ENCODE data around the gene PLSCR4.

PLSCR4 gene

DNA sequence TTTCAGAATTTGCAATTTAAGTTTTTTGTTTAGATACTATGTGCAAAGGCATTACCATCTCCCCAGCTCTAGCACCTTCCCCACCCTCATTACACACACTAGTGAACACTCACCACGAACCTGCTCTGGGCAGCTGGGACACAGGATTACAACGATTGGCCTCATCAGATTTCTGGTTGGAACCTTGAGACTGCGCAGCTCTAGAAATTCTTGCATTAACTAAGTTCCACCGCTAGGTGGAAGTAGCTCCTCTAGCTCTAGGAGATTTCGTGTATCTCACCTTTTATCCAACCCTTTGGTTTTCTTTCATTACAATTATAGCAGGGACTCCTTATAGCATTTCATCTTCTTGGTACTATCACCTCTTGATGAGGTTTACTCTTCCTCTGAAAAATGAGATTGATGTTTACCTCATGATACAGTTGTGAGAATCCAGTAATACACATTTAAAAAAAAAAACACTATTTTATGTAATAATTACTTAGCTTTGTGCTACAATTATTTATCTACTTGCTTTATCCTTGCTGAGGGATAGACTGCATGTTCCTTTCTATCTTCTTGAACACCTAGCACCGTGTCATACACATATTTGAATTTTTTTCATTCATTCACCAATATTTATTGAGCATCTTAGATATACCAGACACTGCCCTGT lies 61.3 kb downstream of the PLSCR4 start:
- peak; percentile 81 to 86 for DNase-seq

DNA sequence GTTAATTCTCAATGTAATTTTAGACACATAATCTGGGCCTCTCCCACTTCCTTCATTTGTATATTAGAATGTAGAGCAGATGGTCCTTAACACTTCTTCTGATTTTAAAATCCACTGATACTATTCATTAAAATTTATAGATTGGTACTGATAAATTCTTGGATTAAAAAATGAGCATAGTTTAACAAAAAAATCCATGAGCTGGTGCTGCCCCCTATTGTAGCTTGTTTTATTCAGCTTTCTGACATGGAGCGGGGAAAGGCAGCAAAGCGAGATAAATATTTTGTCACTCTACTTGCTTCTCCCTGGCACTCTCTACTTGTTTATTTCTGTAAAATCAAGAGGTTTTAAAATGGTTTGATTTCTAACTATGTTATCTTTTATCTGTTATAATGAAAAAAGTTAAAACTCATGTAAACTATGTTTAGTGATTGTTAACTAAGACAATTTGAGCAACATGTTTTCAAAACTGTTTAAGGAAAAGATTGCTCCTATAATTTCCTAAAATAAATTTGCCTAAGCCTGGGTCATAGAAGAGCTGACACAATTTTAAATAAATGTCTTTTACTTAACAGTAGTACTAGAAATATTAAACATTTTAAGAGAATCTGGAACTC lies 63.5 kb downstream of the PLSCR4 start:
- peak; percentile 40 to 45 for DNase-seq

DNA sequence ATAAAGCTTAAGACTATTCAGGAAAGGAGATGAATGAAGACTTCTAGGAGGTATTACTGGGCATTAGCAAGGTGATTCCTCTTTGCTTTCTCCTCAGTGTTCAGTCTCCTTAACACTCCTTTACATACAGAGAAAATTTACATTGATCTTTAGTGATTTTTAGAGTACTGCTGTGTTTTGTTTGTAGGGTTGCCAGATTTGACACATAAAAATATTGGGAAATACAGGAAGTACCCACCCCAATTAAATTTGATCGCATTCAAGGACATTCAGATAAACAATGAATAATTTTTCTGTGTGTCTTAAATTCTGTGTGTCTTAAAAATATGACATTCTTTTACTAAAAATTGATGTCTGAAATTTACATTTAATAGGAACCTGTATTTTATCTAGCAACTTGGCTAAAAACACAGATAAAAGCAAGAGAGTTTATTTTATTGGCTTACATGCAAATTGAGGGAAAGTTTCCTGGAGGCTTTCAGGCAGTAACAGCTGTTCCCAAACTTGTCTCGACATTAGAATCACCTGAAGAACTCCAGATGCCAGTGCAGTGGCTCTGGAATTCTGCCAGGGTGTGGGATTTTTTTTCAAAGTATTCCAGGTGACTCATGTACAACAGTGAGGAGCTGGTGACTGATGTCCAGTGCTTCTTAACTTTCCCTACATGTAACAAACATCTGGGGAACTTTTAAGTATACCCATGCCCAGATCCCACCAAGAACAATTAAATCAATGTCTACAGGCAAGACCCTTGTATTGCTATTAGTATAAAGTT lies 66.5 kb downstream of the PLSCR4 start:
- DNase-seq: no peak

DNA sequence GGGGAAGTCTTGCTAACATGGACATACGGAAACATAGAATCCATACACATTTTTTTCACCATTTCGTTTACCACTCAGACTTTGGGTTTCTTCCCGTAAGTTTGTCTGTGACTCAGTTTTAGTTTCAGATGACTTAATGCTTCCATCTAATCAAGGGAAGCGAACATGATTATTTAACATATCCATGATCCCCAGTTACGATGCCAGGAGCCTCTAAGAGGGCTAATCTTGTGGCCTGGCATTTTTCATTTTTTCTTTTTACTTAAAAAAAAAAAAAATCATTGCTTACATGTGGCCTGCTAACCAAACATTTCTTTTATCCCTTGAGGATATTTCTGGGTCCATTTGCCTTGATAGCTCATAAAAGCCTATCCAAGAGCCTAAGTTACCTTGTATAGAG lies 69.7 kb downstream of the PLSCR4 start:
- DNase-seq: no peak

DNA sequence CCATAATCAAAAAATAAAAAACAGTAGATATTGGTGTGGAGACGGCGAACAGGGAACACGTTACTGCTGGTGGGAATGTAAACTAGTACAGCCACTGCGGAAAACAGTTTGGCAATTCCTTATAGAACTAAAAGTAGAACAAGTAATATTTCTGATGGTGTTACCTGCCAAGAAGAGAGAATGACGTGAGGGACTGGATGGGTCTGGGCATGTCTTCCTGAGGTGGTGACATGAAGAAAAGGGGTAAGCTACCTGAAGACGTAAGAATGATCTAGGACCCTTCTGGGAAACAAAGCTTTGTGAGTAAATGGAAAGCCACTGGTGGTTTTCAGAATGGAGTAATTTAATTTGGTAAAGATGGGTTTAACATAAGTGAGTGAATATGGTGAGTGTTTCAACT lies 70.5 kb downstream of the PLSCR4 start:
- DNase-seq: no peak

DNA sequence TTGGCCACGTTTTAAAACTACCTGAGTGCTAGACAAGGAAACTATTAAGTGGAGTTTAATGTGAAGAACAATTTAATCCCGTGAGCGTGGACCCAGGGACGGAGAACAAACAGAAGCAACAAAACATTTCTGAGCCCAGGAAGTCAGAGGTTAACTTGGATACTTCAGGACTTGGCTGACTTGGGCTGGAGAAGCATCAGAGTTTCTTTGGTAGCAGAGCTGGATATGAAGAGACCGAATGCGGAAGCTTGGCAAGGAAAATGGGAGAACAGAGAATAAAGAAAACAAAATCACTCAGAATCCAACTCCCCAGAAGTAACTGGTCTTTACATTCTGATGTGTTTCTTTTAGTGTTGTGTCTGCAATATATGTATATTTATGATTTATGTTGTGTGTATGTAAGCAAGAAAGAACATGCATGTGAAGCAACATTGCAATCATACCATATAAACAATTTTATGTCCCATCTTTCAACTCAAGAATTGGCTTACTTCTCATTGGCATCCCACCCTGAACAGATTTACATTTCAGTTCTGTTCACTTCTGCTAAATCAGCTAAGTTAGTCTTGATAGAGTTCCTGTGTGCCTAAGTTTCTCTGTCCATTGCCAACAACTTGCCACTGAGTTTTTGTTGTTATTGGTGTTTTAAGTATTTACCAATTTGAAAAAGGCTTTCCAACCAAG lies 72.8 kb downstream of the PLSCR4 start:
- no peak for DNase-seq

DNA sequence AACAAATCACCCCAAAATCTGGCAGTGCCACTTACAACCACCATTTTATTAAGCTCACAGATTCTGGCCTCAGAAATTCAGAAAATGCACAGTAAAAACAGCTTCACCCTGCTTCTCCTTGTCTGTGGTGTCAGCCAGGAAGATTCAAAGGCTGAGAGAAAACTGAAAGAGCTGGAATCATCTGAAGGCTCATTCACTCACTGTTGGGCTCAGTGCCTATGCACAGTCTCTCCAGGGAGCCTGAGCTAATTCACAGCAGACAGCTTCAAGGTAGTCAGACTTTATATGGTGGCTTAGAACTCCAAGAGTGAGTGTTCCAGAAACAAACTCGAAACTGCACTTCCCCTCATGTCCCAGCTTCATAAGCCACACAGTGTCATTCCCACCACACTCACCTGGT lies 73.4 kb downstream of the PLSCR4 start:
- DNase-seq: no peak

DNA sequence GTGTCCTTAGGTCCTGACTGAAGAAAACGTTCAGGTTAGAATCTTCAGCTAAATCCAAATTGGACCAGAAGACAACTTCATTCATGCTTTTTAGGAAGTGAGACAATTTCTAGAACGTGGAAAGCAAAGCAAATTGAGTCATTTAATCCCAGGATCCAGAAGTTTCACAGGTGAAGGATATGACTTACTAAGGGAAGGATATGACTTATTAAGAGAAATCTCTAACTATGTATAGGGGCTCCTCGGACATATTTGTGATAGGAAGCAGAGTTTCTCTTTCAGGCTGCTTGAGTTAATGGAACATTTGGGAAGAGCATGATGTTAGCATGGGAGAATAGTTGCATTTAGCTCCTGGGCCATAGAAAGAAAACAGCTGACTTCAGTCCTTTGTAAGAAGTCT lies 73.8 kb downstream of the PLSCR4 start:
- DNase-seq: no peak

DNA sequence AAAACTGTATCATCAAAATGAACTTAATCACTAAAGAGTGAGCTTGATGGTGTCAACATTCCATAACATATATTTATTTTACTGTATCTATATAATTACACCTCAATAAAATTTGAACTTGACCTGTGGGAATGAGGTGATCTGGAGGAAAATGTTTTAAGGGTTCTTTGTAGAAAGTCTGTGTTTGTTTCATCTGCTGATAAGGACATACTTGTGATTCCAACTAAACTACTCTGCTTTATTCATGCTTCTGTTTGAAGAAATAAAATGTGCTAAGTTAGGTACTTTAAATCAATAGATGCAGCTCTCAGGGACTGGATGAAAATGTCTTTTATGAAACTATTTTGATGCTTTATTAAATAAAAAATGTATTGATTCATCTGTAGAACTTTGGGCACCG lies 78.3 kb downstream of the PLSCR4 start:
- no peak for DNase-seq

DNA sequence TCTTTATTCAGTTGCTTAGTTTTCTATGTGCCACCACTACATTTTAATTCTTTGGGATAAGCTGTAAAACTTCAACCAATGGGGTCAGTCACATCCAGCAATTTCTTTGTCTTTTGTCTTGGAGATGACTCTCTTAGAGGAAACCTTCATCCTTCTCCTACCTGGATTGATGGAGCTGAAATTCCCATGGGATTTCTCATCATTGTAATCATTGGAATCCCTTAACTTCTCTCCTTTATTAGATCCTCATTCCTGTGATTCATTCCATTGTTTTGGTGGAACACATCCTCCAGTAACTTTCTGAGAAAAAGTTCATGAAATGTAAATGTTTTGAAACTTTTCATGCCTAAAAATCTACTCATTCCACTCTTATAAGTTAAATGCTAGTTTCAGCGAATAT lies 80.3 kb downstream of the PLSCR4 start:
- no peak for DNase-seq

DNA sequence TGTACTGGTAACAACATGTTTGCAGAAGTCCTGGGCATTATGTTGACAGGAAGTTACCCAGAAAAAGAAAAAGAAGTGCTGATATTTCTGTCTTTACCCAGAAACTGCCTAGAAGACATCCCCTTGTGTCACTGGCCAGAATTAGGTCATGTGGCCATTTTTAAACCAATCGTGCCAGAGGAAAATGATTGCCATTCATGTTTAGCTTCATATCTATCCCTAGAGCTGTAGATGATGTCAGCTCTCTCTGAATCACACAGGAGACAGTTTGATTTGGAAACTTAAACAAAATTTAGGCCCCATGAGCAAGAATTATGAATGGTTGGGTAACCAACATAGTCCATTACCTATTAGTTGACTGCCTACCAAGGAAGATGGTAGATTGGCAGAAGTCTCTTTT lies 81.0 kb downstream of the PLSCR4 start:
- DNase-seq: no peak

DNA sequence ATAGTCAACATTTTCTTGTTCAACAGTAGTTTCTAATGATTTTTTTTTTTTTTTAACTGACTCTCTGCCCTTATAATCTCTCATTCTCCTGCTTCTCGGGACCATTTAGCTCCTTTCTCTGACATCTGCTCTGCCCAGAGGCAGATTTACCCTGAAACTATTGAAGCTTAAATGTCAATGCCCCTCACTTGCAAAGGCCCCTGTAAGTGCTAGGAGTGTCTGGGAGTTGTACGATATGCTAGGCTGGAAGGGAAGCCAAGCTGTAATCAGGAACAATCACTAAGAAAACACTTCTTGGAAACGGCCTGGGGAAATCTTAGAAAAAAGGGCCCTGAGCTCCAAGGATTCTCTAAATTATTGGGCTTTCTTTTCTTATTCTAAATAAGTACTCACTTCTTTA lies 84.1 kb downstream of the PLSCR4 start:
- DNase-seq: no peak

DNA sequence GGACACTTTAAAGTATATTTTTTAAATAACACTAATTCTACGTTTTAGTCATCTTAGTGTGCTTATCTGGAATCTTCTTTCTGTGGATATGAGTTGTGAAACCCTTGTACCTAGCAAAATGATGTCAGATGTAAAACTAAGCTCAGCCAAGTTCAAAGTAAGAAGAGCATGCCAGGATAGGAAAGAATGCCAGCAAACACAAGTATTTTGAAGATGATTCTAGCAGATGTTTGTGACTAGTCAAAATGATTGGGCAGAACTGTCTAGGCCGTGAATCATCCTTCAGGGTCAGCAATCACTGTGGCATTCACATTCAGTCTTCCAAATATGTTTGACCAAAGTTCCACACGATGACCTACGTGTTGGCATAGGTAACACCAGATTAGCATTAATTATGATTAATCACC lies 84.5 kb downstream of the PLSCR4 start:
- DNase-seq: no peak

DNA sequence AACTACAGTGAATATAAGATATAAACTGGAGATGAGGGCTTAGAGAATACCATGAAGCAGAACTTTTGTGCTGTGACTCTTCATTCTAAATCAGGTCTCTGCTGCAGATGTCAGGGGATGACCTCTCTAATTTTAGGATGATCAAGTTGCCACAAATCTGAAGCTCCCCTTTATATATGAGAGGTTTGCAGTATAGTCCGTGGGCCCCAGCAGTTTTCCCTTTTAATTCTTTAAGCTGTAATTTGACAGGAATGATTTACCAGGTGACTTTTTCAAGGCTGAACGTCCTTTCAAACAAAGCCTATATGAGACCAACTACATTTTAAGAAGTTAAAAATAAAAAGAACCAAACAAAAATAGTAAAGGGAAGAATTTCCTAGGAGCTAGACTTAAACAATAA lies 85.0 kb downstream of the PLSCR4 start:
- DNase-seq: no peak

DNA sequence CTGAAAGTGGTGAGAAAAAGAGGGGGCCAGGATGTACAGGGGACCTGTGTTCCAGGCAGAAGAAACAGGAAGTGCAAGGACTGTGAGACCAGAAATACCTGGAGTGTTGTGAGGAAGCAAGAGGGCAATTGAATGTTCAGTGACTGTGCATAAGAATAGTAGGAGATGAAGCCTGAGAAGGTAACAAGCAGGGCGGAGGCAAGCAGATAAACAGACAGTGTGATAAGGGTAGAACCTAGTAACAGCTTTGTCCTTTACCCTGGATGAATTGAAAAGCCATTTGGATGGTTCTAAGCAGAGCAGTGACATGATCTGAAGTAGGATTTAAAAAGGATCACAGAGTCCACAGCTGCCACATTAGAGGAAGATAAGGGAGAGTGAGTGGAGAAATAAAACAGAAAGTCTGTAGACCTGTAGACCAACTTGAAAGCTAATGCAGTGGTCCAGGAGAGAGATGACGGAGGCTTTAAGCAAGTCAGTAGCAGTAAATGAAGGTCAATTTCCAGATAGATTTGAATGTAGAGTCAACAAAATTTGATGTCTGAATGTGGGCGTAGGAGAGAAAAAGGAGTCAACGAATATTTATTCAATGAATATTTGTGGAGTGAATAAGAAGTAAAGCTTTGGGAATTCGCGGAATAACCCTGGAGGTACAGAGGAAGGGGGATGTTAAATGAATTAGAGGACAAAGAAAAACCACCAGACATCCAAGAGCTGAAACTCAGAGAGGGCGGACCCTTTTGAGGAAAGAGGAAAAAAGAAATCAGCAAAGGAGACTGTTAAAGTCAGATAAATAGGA lies 85.7 kb downstream of the PLSCR4 start:
- no peak for DNase-seq

DNA sequence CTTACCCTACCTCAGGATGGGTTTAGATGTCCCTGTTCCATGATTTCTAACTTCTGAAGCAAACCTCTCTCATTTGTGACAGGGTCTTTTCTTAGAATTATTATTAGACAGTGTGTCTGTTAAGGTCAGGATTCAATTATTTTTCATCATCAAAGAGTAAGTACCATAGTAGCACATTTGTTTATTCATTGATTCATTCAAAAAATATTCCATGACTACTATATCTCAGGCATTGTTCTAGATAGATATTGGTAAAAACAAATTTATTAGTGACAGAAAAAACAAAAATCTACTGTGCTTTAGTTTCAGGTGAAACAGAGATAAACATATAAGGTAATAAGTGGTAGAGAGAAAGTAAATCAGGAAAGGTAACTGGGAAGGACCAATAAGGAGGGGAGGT lies 86.4 kb downstream of the PLSCR4 start:
- DNase-seq: no peak

DNA sequence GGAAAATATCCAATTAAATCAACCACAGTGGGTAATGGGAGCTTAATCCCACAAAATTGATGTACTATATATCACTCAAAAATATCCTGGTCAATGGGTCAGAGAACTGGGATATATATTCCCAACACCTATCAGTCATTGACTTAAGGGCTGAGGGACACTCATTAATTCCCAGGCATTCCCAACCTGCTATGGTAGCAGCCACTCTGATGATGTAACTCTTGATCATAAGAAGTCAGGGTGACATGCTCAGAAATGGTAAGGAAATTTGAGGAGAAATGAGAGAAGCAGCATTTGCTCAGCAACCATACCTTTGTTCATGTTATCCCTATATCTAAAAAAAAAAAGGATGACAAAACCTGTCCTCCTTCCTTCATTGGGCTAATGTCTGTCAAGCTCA lies 86.8 kb downstream of the PLSCR4 start:
- no peak for DNase-seq

DNA sequence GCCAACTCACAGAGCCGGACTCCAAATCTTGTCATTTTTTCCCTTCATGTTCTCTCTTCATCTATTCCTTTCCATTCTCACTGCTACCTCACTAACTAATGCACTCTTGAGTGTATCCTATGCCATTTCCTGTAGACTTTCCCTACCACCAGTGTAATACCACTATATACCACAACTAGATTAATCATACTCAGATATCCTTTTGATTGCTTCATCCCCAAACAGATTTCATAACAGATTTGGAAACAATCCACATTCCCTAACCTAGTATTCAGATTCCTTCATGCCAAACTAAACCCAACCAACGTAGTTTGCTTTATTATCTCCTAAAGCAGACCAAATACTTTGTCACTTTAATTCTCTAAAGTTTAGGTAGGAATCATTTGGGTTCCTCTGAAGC lies 87.3 kb downstream of the PLSCR4 start:
- DNase-seq: no peak

DNA sequence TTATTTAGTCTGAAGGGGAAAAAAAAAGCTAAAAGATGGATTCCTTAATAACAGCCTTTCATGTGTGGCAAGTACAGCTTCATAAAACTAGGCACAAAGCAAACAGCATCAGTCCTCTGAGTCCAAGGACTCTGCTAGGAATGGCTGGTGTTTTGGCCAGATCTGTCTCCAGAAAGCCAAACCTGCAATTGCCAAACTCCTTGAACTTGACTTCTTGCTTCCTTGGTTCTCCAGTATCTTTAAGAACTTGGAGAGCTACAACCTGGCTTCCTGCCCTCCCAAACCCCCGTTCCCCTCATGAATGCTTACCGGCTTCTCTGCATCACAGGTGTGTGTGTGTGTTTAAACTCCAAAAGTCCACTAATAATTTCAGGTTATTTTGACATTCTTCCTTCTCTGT lies 88.3 kb downstream of the PLSCR4 start:
- no peak for DNase-seq

DNA sequence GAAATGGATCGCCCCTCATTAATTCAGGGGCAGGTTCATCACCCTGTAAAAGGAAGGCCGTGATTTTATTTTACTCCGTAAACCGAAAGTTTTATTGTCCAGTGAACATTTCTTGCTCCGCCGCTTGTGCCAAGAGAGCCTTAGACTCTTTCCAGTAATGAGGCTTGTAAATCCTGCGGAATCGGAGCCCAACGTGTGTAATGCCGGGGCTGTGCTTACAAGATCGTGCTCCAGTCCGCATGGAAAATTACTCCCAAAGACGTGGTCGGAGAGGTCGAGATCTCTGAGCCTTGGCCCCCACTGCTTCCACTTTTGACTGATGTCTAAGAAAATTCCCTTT lies 89.3 kb downstream of the PLSCR4 start:
- peak; percentile 25 to 60 for DNase-seq

DNA sequence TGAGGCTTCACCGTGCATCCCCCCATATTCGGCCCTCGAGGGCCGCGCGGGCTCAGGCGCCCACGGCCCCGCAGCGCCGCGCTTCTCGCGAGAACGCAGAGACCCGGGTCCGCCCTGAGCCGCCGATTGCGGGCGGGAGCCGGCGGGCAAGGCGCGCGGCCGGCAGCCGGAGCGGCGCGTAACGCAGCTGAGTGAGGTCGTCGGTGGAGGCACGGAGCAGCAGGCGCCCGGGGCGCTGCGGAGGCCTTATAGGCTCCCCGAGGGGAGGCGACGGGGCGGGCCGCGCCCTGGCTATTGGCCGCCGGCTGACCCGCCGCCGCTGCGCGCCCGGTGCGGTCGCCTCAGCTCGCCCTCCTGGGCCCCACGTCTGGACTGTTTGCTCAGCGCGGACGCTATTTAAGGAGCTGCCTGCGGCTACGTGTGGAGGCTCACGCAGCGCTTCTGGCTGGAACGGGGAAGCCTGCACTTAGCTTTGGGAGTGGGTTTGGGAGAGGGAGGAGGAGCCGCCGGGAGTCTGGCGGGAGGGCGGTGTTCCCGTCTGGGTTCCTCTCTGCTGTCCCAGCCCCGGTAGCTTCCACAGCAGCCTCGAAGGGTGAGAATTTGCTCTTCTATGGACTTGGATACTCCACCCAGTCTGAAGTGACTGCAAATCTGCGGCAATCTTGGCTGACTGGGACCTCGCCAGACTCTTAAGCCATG lies 89.8 kb downstream of the PLSCR4 start, which contains the start of gene PLOD2:
Gene PLOD2 (minus strand): TSS at position 221 of the 699 bp plus-strand sequence. CDS start 195 bp downstream, at position 26.
- peak; percentile 88 to 89 for DNase-seq

DNA sequence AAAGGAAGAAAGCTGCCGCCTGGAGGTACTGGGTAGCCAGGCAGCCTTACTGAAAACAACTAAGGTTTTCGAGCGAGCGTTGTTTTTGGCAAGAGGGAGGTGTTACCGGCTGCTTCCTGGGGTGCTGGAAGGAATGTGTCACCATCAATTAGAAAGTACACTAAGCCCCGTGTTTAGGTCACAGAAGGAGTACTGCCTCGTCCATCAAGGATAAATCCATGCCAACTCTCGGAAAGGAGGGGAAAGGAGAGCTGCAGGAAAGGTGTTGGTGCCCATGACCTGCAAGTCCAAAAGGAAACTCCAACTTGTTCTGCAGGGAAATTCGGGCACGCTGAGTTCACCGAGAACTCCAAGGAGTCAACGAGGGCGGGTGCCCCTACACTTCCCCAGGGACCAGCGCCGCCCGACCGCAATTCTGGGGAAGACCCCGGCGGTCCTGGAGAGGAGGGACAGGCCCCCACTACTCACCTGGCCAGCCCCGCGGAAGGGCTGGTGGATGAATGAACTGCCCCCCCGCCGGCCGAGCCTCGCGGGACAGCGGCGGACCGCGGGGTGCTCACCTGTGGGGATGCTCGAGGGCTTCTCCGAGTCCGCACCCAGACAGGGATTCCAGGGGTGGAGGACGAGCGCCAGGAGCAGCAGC lies 90.5 kb downstream of the PLSCR4 start:
- DNase-seq: peak; percentile 86 to 92

Data from NCI-H2081 (cell line).